ENCODE measurements around the gene ZDHHC3.

Gene ZDHHC3

DNA sequence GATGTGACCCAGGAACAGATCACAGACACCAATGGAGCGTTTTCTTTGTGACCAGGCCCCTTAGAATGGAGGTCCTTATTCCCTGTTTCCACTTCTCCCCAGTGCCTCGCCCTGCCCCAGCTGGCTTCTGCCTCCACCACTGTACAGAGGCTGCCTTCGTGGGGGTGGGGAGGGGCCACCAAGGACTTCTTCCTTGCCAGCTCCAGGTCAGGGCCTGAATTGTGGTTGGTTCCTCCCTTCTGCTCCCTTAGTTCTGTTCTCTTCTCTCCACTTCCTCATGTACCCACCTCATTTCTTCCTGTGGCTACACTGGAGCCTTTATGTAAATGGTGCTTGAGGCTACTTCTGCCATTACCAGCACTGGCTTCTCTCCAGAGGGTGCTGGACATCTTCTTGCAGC lies 85.1 kb downstream of the ZDHHC3 start:
- no peak for DNase-seq

DNA sequence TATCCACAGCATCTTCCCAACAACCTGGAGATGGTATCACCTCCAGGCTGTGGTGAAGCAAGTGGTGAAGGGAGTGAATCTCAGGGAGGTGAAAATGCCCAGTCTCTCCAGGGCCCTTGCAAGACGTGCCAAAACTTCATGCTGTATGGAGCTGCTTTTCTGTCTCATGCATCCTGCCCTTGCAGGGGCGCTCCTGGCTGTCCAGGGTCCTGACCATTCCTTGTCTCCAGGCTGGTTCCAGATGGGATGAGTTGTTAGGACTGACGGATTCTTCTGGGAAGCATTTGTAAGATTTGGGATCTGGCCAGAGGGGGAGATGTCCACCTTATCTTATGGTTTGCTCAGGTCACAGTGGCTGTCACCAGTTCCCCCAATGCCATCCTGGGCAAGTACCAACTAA lies 85.7 kb downstream of the ZDHHC3 start:
- DNase-seq, result no peak

DNA sequence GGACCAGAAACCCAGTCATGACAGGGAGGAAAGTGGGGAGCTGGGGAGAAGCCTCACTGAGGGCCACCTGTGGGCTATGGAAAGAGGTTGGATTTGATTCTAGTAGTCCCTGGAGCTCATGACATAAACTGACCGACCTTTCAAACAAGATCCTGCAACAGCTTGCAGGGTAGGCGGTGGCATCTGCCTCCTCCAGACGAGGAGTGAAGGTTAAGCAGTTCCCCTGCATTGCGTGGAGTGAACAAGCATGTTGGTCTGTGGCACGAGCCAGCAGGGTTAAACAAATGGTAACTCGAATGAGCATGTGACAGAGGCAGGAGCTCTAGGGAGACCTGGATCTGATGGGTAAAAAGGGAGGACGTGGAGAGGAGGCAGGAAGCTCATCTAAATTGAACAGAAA lies 88.9 kb downstream of the ZDHHC3 start:
- no peak for DNase-seq

DNA sequence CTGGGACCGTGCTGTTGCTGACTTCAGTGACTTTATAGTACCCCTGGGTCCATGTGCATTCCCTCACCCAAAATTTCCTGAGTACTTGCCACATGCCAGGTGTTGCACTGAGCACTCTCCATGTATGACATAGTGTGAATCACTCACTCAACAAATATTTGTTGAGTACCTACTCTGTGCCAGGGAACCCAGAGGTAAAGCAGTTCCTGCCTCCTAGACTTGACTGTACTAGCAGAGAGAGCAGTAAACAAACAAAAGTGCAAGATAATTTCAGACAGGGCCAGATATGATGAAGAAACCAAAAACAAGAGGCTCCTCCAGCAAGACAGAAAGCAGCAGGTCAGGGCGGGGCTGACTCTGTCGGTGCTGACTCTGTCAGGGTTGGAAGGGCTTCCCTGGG lies 89.4 kb downstream of the ZDHHC3 start:
- no peak for DNase-seq

DNA sequence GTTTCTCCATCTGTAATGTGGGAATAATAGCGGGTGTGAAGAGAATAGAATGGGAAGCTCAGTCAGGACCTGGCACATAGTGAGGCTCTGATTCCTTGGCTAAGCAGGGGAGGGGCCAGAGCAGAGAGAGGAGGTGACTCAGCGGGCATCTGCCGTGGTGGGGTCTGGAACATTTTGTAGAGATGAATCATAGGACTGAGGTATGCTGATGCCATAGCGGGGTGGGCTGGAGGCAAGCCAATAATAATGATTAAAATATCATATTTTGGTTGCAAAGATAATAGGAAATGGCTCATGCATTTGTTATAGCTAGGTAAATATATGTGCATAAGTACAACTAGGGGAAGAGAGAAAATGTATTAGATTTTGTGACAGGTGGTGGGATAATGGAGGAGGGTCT lies 90.4 kb downstream of the ZDHHC3 start:
- no peak for DNase-seq

DNA sequence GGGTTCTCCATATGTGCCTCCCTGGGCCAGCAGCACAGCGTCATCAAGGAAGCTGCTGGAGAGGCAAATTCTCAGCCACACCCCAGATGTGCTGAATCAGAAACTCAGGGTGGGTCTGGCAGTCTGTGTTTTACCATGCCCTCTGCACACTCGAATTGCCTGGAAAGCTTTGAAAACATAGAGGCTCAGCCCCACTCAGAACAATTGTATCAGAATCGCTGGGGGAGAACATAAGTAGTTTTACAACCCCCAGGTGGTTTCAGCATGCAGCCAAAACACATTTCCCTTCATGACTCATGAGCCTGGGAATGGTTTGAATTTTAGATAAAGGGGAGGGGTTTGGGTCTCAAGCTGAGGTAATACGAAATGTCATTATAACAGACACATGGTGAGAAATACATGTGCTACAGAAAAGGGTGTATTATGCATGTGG lies 92.0 kb downstream of the ZDHHC3 start:
- DNase-seq, result no peak

DNA sequence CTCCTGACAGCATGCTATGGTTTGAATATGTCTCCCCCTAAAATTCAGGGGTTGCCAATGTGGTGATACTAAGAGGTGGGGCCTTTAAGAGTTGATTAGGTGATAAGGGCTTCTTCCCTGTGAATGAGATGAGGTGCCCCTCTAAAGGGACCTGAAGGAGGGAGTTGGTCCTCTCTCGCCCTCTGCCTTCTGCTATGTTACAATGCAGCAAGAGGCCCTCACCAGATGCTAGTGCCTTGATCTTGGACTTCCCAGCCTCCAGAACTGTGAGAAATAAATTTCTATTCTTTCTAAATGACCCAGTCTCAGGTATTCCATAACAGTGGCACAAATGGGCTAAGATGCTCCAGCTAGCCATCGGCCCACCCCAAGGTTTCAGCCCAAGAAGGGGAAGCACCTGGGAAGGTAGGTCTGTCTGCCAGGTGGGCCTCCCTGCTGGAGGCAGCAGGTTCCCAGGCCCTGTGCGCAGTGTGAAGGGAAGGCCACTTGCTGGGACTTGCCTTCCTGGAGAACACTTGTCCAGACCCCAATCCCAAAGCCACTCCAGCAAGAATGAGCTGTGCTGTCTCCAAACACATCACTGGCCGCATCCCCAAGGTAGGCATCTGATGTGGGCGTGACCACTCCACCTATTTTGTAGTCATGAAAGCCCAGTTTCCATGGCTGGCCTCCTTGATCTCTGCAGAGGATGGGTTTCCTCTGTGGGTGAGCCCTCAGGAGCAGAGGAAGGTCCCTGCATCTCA lies 92.6 kb downstream of the ZDHHC3 start:
- DNase-seq, result no peak

DNA sequence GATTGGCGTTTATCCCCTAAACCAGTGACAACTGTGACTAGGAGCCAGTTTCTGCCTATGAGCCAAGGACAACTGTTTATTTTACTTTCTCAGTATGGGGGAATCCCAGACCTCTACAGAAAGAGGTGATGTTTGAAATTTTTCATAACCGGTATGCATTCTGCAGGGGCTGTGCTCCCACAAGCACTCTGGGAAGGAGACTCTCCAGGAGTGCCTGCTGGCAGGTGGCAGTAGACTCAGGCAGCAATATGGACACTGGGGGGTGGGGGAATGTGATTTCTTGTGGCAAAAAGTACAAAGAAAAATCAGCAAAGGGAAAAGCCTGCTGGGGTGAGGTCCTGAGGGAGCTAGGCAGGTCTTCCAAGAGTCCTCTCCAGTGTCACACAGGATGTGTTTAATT lies 95.7 kb downstream of the ZDHHC3 start:
- no peak for DNase-seq

DNA sequence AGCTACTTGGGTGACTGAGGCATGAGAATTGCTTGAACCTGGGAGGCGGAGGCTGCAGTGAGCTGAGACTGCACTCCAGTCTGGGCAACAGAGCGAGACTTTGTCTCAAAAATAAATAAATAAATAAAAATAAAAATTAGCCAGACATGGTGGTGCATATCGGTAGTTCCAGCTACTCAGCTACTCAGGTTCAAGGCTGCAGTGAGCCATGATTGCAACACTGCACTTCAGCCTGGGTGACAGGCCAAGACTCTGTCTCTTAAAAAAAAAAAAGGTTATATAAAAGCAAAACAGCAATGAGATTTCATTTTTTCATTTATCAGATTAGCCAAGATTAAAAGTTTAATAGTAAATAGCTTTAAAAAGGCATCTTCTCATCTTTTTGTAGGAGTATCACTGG lies 98.6 kb downstream of the ZDHHC3 start:
- no peak for DNase-seq

DNA sequence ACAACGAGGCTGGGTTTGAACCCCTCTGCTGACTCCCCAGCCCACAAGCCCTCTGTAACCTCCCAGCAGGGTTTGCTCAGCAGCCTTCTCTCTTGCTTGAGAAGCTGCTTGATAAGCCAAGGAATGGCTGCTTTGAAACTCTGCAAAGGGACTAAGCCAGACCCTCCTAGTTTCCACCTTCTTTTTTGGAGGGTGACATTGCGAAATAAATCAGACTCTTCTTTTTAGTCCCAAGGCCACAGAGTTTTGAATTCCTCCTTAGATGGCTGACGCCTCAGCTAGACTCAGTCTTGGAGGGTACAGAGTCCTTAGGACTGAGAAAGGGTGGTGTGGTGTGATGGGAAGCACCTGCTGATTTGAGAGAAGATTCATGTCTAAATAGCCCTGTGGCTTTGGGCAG lies 100.4 kb downstream of the ZDHHC3 start:
- no peak for DNase-seq
